Muscle of arm (tissue), 12 donors: ENCODE results near the gene GGT5. TPM values are rescaled to one million over a fixed set of nuclear protein-coding genes. Genes with fewer than 3 reads are reported as not detected.

ENCODE experiments used
- polyA plus RNA-seq, 12 donors: library from polyadenylated mRNA; unstranded; fragments of 120-200 nt; gene quantifications; one replicate each; pipeline ENCODE4 v1.2.1, GENCODE V29; 2013; ENCODE audit not compliant: insufficient read length in 12 of 12

The GGT5 gene
- polyA plus RNA-seq, 12 donors = 7.8 to 24.2 (median 12.0) TPM; not detected in 1

Other genes with a start within 250 kb of the GGT5 start
- gene GSTT4, start 239.6 kb downstream of the GGT5 start, polyA plus RNA-seq = not detected
- 10 to 100 TPM in 11 of 12 donors, not detected in 1; 20.2 to 59.6 (median 26.1) TPM for gene CABIN1, start 233.8 kb downstream of the GGT5 start, polyA plus RNA-seq
- 1 to 10 TPM in 2 of 12 donors, under 1 TPM in 9, not detected in 1; 0.32 to 3.0 (median 0.62) TPM for gene SUSD2, start 63.6 kb downstream of the GGT5 start, polyA plus RNA-seq
- 10 to 100 TPM in 11 of 12 donors, not detected in 1; 26.3 to 52.4 (median 29.6) TPM for gene SPECC1L, start 25.7 kb upstream of the GGT5 start, polyA plus RNA-seq
- gene ADORA2A, start 182.5 kb upstream of the GGT5 start, polyA plus RNA-seq = 10 to 100 TPM in 3 of 12 donors, 1 to 10 TPM in 8, not detected in 1; 5.9 to 28.9 (median 9.9) TPM